Lower leg skin (tissue), 3 donors: ENCODE results near the gene GZMM.

Source experiments
- POLR2A ChIP-seq, 2 donors: fragments of 450-650 bp; IDR thresholded peaks; one replicate each; pipeline ENCODE4 v1.6.1; 2016 to 2017; ENCODE audit warnings: antibody characterized with exemption in 2 of 2, mild to moderate bottlenecking in 1 of 2, moderate library complexity in 1 of 2
- TF ChIP-seq, protein P1 (sequence below), 3 donors: fragments of 450-650 bp; IDR thresholded peaks; one replicate each; pipeline ENCODE4 v1.5.1; 2016; ENCODE audit warnings: antibody characterized with exemption in 3 of 3, mild to moderate bottlenecking in 3 of 3, moderate library complexity in 2 of 3

- TF ChIP-seq POLR2A (IDR thresholded peaks at IDR 0.05), result no peak
- TF ChIP-seq, protein P1, sequence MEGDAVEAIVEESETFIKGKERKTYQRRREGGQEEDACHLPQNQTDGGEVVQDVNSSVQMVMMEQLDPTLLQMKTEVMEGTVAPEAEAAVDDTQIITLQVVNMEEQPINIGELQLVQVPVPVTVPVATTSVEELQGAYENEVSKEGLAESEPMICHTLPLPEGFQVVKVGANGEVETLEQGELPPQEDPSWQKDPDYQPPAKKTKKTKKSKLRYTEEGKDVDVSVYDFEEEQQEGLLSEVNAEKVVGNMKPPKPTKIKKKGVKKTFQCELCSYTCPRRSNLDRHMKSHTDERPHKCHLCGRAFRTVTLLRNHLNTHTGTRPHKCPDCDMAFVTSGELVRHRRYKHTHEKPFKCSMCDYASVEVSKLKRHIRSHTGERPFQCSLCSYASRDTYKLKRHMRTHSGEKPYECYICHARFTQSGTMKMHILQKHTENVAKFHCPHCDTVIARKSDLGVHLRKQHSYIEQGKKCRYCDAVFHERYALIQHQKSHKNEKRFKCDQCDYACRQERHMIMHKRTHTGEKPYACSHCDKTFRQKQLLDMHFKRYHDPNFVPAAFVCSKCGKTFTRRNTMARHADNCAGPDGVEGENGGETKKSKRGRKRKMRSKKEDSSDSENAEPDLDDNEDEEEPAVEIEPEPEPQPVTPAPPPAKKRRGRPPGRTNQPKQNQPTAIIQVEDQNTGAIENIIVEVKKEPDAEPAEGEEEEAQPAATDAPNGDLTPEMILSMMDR (IDR thresholded peaks at IDR 0.05), result no peak
These were observed 29.6 kb upstream of the GZMM start for GRCh38 chr19:514166-514663.
